ENCODE results near the gene ITGB5. TPM values are rescaled to one million over a fixed set of nuclear protein-coding genes. Genes with fewer than 3 reads are reported as not detected.

The ITGB5 gene
- total RNA-seq, 1 donor from 2014 or later: 501 TPM

GRCh38 chr3:124788254-124788745, 98.9 kb downstream of the ITGB5 start:
- Mint-ChIP-seq H3K4me3 (ENCODE audit: unreplicated experiment) (no peak overlapping the region), H3K36me3 (ENCODE audit: low read depth) (peaks cover 9% of the 10 kb centered on the region), H3K27me3 (ENCODE audit: low read depth) (no peaks in the 10 kb centered on the region), H3K9me3 (ENCODE audit: low read depth) (no peaks in the 10 kb centered on the region), H3K27ac (ENCODE audit: unreplicated experiment) (peak overlapping the region; percentile 70), H3K4me1 (ENCODE audit: low read depth) (peaks cover 83% of the 10 kb centered on the region)
- no peak for TF ChIP-seq CTCF (IDR thresholded peaks at IDR 0.05)
- DNase-seq (ENCODE audit: low spot score): no peak

GRCh38 chr3:124787476-124788195, 99.5 kb downstream of the ITGB5 start:
- no peaks in the 10 kb centered on the region for H3K27me3 Mint-ChIP-seq (ENCODE audit: low read depth)
- H3K4me3 Mint-ChIP-seq (ENCODE audit: unreplicated experiment): no peak overlapping the region
- H3K36me3 Mint-ChIP-seq (ENCODE audit: low read depth): peaks cover 9% of the 10 kb centered on the region
- no peaks in the 10 kb centered on the region for H3K9me3 Mint-ChIP-seq (ENCODE audit: low read depth)
- TF ChIP-seq CTCF (IDR thresholded peaks at IDR 0.05): no peak
- DNase-seq (ENCODE audit: low spot score): no peak
- peak overlapping the region; percentile 83 for H3K27ac Mint-ChIP-seq (ENCODE audit: unreplicated experiment)
- peaks cover 81% of the 10 kb centered on the region for H3K4me1 Mint-ChIP-seq (ENCODE audit: low read depth)

GRCh38 chr3:124786511-124787241, 100.5 kb downstream of the ITGB5 start:
- H3K36me3 Mint-ChIP-seq (ENCODE audit: low read depth): peaks cover 13% of the 10 kb centered on the region
- H3K4me1 Mint-ChIP-seq (ENCODE audit: low read depth): peaks cover 81% of the 10 kb centered on the region
- peak; percentile 83 for TF ChIP-seq CTCF (IDR thresholded peaks at IDR 0.05)
- H3K9me3 Mint-ChIP-seq (ENCODE audit: low read depth): no peaks in the 10 kb centered on the region
- H3K27ac Mint-ChIP-seq (ENCODE audit: unreplicated experiment): peak overlapping the region; percentile 83
- no peak for DNase-seq (ENCODE audit: low spot score)
- no peaks in the 10 kb centered on the region for H3K27me3 Mint-ChIP-seq (ENCODE audit: low read depth)
- H3K4me3 Mint-ChIP-seq (ENCODE audit: unreplicated experiment): no peak overlapping the region

GRCh38 chr3:124785973-124786372, 101.2 kb downstream of the ITGB5 start:
- Mint-ChIP-seq H3K27ac (ENCODE audit: unreplicated experiment) (peak overlapping the region; percentile 83), H3K4me1 (ENCODE audit: low read depth) (peaks cover 81% of the 10 kb centered on the region), H3K4me3 (ENCODE audit: unreplicated experiment) (no peak overlapping the region), H3K36me3 (ENCODE audit: low read depth) (peaks cover 13% of the 10 kb centered on the region), H3K27me3 (ENCODE audit: low read depth) (no peaks in the 10 kb centered on the region), H3K9me3 (ENCODE audit: low read depth) (no peaks in the 10 kb centered on the region)
- no peak for DNase-seq (ENCODE audit: low spot score)
- TF ChIP-seq CTCF (IDR thresholded peaks at IDR 0.05): no peak

- peaks cover 85% of the 10 kb centered on the region for H3K4me1 Mint-ChIP-seq (ENCODE audit: low read depth)
- H3K27me3 Mint-ChIP-seq (ENCODE audit: low read depth): no peaks in the 10 kb centered on the region
- peak overlapping the region; percentile 83 for H3K27ac Mint-ChIP-seq (ENCODE audit: unreplicated experiment)
- no peaks in the 10 kb centered on the region for H3K9me3 Mint-ChIP-seq (ENCODE audit: low read depth)
- DNase-seq (ENCODE audit: low spot score): no peak
- peaks cover 10% of the 10 kb centered on the region for H3K36me3 Mint-ChIP-seq (ENCODE audit: low read depth)
- TF ChIP-seq CTCF (IDR thresholded peaks at IDR 0.05): no peak
- H3K4me3 Mint-ChIP-seq (ENCODE audit: unreplicated experiment): no peak overlapping the region
Observed at GRCh38 chr3:124784686-124785382, 102.3 kb downstream of the ITGB5 start.
